Measurements from ENCODE around the gene PODXL2. TPM values are rescaled to one million over a fixed set of nuclear protein-coding genes. Genes with fewer than 3 reads are reported as not detected.

The PODXL2 gene
- total RNA-seq: 16.8 TPM

GRCh38 chr3:127628788-127629466, at the start of gene PODXL2:
PODXL2 (plus strand) TSS chr3:127629185; CDS start chr3:127629220, 35 bp downstream.
- DNase-seq (ENCODE audit: low spot score): peak; percentile 25

GRCh38 chr3:127580327-127581060, 48.5 kb upstream of the PODXL2 start:
- no peak for DNase-seq (ENCODE audit: low spot score)

GRCh38 chr3:127584734-127585133, 44.3 kb upstream of the PODXL2 start:
- DNase-seq (ENCODE audit: low spot score): no peak

- DNase-seq (ENCODE audit: low spot score): no peak
Measured at GRCh38 chr3:127585163-127585812, 43.7 kb upstream of the PODXL2 start.

- no peak for DNase-seq (ENCODE audit: low spot score)
Measured at GRCh38 chr3:127585813-127586413, 43.1 kb upstream of the PODXL2 start.

- DNase-seq (ENCODE audit: low spot score): no peak
Measured at GRCh38 chr3:127587876-127588275, 41.1 kb upstream of the PODXL2 start.

- no peak for DNase-seq (ENCODE audit: low spot score)
Measured at GRCh38 chr3:127588806-127589577, 40.0 kb upstream of the PODXL2 start.

- no peak for DNase-seq (ENCODE audit: low spot score)
Measured at GRCh38 chr3:127589600-127590281, 39.2 kb upstream of the PODXL2 start.

- DNase-seq (ENCODE audit: low spot score): peak; percentile 16
Measured at GRCh38 chr3:127590282-127590592, 38.7 kb upstream of the PODXL2 start.

GRCh38 chr3:127590593-127591465, 38.2 kb upstream of the PODXL2 start, which contains the start of gene TPRA1:
TPRA1 (minus strand) TSS chr3:127590733; CDS start chr3:127580146, 10,587 bp downstream.
- DNase-seq (ENCODE audit: low spot score): peak; percentile 93

GRCh38 chr3:127593178-127593577, 35.8 kb upstream of the PODXL2 start:
- no peak for DNase-seq (ENCODE audit: low spot score)

- no peak for DNase-seq (ENCODE audit: low spot score)
Measured at GRCh38 chr3:127595303-127595702, 33.7 kb upstream of the PODXL2 start.

GRCh38 chr3:127597020-127597771, 31.8 kb upstream of the PODXL2 start:
- DNase-seq (ENCODE audit: low spot score): no peak

GRCh38 chr3:127598841-127599570, 30.0 kb upstream of the PODXL2 start:
- no peak for DNase-seq (ENCODE audit: low spot score)

- no peak for DNase-seq (ENCODE audit: low spot score)
Measured at GRCh38 chr3:127600749-127601456, 28.1 kb upstream of the PODXL2 start.

GRCh38 chr3:127604035-127604434, 24.9 kb upstream of the PODXL2 start:
- DNase-seq (ENCODE audit: low spot score): no peak

- no peak for DNase-seq (ENCODE audit: low spot score)
Measured at GRCh38 chr3:127604546-127605165, 24.3 kb upstream of the PODXL2 start.

Data from mucosa of gallbladder (tissue), 1 donor.